ENCODE results near the gene TBC1D4.

TBC1D4 gene

DNA sequence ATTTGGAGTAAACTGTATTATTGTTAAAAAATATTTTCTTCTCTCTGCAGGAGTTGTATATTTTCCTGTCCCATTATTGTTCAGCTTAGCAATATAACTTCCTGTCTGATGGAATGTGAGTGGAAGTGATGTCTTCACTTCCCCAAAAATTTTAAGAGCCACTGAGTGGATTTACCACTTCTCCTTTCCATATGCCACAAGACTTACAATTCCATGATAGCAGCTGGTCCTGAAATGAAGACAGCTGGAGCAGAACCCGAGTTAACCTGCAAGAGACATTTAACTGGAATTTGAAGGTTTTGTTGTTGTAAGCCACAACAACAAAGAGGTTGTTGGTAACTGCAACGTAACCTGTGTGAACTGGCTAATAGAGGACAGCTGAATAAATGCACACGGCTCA, 23.4 kb upstream of the TBC1D4 start:
- H3K4me1 Mint-ChIP-seq (ENCODE audit: low read depth): no peaks in the 10 kb centered on the region
- H3K27me3 Mint-ChIP-seq: no peaks in the 10 kb centered on the region
- H3K4me3 Mint-ChIP-seq: no peak overlapping the region
- H3K36me3 Mint-ChIP-seq (ENCODE audit: low read depth): no peaks in the 10 kb centered on the region
- H3K27ac Mint-ChIP-seq: no peak overlapping the region
- H3K9me3 Mint-ChIP-seq: no peaks in the 10 kb centered on the region
- no peak for DNase-seq

DNA sequence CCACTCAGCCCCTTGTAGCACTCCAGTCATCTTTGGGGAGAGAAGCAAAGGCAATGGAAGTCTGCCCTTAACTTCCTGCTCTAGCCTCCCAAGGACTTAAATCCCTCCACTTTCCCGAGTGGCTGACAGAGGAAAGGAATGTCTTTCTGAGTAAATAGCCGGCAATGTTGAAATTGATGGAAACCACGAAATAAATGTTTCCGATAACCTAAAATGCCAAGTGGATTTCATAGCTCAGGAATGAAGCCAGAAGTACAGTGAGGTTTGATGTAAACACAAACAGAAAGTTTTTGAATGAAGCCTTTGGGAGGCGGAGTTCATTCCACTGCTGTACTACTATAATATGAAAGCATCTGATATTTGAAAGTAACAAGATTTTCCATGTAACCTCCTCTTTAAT, 14.0 kb upstream of the TBC1D4 start:
- Mint-ChIP-seq H3K36me3 (ENCODE audit: low read depth) (no peaks in the 10 kb centered on the region), H3K27ac (no peak overlapping the region), H3K4me1 (ENCODE audit: low read depth) (peaks cover 7% of the 10 kb centered on the region), H3K4me3 (no peak overlapping the region), H3K27me3 (peaks cover 10% of the 10 kb centered on the region), H3K9me3 (no peaks in the 10 kb centered on the region)
- no peak for DNase-seq

DNA sequence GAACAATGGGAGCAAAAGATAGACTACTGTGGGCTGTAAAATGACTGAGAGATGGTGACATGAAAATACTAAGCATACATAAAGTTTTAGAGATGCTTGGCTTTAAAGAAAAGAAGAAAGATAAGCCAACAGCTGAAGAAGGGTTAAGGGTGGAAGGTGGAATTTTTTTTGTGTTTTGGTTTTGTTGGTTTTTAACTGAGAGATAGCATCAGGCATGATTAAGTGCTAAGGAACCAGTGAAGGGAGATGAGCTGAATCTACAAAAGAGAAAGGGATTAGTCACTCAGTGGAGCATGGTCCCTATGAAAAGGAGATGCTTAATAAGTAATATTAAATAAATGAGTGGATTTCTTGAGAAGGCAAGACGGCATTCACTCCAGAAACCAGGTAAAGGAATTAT, 12.5 kb upstream of the TBC1D4 start:
- Mint-ChIP-seq H3K9me3 (no peaks in the 10 kb centered on the region), H3K27ac (no peak overlapping the region), H3K4me3 (no peak overlapping the region), H3K36me3 (ENCODE audit: low read depth) (no peaks in the 10 kb centered on the region), H3K27me3 (peaks cover 12% of the 10 kb centered on the region), H3K4me1 (ENCODE audit: low read depth) (peaks cover 13% of the 10 kb centered on the region)
- no peak for DNase-seq

DNA sequence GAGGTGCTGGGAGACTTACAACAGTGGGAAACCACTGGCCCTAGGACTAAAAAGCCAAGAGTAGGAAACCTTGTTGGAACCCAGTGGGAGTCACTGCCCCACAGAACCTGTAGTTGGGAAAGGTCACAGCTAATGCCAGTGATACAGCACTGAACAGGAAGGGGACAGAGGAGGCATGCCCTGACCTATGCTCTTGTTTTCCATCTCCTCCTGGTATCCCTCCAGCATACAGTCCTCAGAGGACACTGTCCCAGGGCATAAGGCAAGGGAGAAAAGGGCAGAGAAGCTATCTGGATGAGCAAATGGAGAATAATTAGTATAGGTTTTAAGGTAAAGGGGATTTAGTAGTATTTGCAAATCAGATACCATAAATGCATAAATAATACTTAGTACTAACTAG, 11.2 kb upstream of the TBC1D4 start:
- no peak overlapping the region for H3K4me3 Mint-ChIP-seq
- H3K36me3 Mint-ChIP-seq (ENCODE audit: low read depth): no peaks in the 10 kb centered on the region
- no peak overlapping the region for H3K27ac Mint-ChIP-seq
- no peaks in the 10 kb centered on the region for H3K9me3 Mint-ChIP-seq
- no peak for DNase-seq
- peaks cover 12% of the 10 kb centered on the region for H3K27me3 Mint-ChIP-seq
- H3K4me1 Mint-ChIP-seq (ENCODE audit: low read depth): peaks cover 16% of the 10 kb centered on the region

DNA sequence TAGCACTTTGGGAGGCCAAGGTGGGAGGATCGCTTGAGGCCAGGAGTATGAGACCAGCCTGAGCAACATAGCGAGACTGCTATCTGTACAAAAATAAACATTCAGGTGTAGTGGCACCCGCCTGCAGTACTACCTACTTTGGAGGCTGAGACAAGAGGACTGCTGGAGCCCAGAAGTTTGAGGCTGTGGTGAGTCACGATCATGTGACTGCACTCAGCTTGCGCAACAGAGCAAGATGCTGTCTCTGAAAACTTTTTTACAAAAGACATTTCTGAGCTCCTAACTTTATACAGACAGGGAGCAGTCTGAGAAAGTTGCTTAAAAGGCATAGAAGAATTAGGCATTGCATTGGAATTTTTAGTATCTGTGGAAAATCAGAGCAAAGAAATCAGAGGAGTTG, 10.4 kb upstream of the TBC1D4 start:
- Mint-ChIP-seq H3K4me3 (no peak overlapping the region), H3K36me3 (ENCODE audit: low read depth) (no peaks in the 10 kb centered on the region), H3K4me1 (ENCODE audit: low read depth) (peaks cover 18% of the 10 kb centered on the region), H3K27me3 (peaks cover 12% of the 10 kb centered on the region), H3K27ac (no peak overlapping the region), H3K9me3 (no peaks in the 10 kb centered on the region)
- no peak for DNase-seq

DNA sequence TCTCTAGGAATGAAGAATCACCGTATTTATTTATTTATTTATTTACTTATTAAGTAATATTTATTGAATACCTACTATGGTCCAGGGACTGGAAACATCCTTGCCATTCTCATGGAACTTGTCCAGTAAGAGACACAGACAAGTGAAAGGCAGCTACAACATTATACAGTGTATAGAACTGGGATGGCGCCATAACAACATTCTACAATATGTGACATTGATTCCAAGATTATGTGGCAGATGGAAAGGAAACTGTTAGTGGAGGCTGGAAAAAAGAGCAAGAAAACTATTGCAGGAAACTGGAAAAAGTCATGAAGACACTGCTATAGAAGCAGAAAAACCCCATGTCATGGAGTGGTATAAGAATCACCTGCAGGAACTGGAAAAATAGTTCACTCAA, 9.4 kb upstream of the TBC1D4 start:
- H3K36me3 Mint-ChIP-seq (ENCODE audit: low read depth): no peaks in the 10 kb centered on the region
- no peak overlapping the region for H3K27ac Mint-ChIP-seq
- peaks cover 11% of the 10 kb centered on the region for H3K27me3 Mint-ChIP-seq
- peaks cover 28% of the 10 kb centered on the region for H3K4me1 Mint-ChIP-seq (ENCODE audit: low read depth)
- no peak for DNase-seq
- H3K4me3 Mint-ChIP-seq: no peak overlapping the region
- H3K9me3 Mint-ChIP-seq: no peaks in the 10 kb centered on the region

DNA sequence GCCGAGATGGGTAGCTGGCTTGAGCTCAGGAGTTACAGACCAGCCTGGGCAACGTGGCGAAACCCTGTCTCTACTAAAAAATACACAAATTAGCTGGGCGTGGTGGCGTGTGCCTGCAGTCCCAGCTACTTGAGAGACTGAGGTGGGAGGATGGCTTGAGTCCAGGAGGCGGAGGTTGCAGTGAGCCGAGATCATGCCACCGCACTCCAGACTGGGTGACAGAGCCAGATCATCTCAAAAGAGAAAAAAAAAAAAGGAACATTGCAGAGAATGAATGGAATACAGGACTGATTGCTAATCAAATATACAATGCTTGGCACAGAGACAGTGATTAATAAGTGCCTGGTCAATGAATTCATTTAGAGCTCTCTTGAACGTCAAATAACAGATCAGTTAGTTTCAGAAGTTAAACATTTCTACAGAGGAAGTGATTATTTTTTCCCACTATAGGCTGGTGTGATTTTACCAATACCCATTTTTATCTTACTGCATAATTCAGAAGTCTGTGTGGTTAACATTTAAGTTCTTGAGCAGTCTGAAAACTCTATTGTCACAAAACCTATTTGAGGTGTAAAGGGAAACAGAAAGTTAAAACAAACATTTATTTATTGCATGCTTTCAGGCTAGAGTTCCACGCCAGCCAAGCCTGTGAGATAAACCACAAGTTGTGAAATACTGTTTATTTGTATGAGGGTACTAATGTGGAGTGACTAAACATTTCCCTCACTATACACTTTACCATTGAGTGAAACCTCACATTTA, 7.7 kb upstream of the TBC1D4 start:
- no peak for DNase-seq
- H3K4me1 Mint-ChIP-seq (ENCODE audit: low read depth): peaks cover 44% of the 10 kb centered on the region
- H3K27ac Mint-ChIP-seq: peak overlapping the region; percentile 71
- no peaks in the 10 kb centered on the region for H3K9me3 Mint-ChIP-seq
- peaks cover 24% of the 10 kb centered on the region for H3K27me3 Mint-ChIP-seq
- no peaks in the 10 kb centered on the region for H3K36me3 Mint-ChIP-seq (ENCODE audit: low read depth)
- H3K4me3 Mint-ChIP-seq: no peak overlapping the region

DNA sequence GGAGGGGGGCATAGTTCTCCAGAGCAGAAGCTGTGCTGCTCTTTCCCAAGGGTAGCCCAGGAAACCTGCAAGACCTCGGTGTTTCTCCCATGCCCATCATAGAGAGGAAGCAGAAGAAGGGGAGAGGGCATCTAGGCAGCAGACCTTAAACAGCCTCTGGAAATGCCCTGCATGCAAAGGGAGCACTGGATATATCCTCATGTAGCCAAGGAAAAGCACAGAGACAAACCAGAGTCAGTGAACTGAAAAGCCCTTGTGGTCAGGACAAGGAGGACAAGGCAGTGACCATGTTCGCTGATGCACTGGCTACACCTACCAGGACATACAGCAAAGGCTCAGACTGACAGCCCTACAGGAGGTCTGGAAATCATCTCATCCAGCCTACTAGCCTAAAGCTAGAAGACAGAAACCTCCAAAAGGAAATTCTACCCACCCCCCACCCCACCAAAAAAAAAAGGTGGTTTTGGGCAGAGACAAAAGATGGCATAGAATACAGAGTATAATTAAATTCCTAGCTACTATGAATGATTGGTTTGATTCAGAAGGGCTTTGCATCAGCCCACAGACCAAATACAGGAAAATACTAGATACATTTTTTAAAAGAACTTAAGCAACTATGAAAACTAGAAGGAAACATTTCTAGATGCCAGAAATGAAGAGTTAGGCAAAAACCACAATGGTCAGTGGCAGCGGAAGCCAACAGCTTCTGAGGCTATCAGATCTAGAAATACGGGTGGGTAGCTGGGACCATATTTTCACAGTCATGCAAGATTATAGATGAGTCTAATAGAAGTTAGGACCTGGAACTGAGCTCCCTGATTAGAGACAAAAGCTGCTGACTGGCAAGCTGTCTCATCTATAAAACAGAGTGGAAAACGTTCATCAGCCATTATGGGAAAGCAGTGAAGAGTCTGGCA, 4.4 kb upstream of the TBC1D4 start:
- H3K27me3 Mint-ChIP-seq: peaks cover 41% of the 10 kb centered on the region
- H3K9me3 Mint-ChIP-seq: no peaks in the 10 kb centered on the region
- peaks cover 4% of the 10 kb centered on the region for H3K36me3 Mint-ChIP-seq (ENCODE audit: low read depth)
- peak overlapping the region; percentile 63 for H3K27ac Mint-ChIP-seq
- H3K4me1 Mint-ChIP-seq (ENCODE audit: low read depth): peaks cover 49% of the 10 kb centered on the region
- DNase-seq: no peak
- H3K4me3 Mint-ChIP-seq: no peak overlapping the region

DNA sequence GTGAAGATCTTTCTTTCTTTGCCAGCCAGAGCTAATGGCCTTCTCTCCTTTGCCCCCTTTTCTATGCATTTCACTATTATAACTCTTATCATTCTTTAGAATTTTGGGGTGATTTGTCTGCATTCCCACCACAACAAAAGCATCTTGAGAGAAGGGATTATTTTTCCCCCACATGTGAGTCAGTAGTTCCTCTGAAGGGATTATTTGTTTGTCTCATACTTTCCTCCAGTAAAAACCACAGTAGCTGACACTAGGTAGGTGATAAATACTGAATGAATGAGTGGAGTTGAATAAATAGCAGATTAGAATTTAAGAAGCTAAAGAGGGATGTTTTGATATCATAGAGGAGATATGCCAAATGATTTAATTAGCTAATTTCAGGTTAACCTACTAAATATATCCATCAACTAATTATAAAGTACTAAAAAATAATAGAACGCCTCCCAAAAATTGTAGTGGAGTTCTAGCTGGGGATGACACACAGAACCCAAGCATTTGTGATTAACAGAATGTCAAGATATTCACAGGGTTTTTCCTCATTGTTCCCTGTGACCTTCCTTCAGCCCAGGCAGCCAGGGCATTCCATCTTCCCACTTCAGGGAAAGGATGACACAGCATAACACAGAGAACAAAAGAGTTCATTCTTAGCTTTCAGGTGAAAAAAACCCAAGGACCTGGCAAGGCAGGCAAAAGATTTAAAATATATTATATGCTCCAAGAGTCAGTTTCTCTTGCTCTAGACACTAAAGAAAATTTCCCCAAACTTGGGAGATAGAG, 3.5 kb upstream of the TBC1D4 start:
- Mint-ChIP-seq H3K9me3 (no peaks in the 10 kb centered on the region), H3K36me3 (ENCODE audit: low read depth) (peaks cover 9% of the 10 kb centered on the region), H3K4me3 (no peak overlapping the region), H3K4me1 (ENCODE audit: low read depth) (peaks cover 52% of the 10 kb centered on the region), H3K27ac (peak overlapping the region; percentile 63), H3K27me3 (peaks cover 47% of the 10 kb centered on the region)
- no peak for DNase-seq

DNA sequence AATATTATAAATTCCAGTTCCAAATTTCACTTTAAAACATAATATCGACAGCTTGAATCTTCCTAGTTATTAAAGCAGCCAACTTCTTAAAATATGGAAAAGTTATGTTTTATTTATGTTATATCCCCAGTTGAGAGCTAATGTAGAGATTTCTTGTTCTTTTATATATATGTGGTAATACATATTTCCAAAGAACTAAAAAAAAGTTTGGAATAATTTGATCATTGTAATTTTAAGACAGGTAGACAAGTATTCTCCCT, 781 bp upstream of the TBC1D4 start:
- H3K4me3 Mint-ChIP-seq: peak overlapping the region; percentile 86
- H3K27me3 Mint-ChIP-seq: peaks cover 74% of the 10 kb centered on the region
- no peak overlapping the region for H3K27ac Mint-ChIP-seq
- H3K9me3 Mint-ChIP-seq: no peaks in the 10 kb centered on the region
- peaks cover 9% of the 10 kb centered on the region for H3K36me3 Mint-ChIP-seq (ENCODE audit: low read depth)
- no peak for DNase-seq
- peaks cover 44% of the 10 kb centered on the region for H3K4me1 Mint-ChIP-seq (ENCODE audit: low read depth)

DNA sequence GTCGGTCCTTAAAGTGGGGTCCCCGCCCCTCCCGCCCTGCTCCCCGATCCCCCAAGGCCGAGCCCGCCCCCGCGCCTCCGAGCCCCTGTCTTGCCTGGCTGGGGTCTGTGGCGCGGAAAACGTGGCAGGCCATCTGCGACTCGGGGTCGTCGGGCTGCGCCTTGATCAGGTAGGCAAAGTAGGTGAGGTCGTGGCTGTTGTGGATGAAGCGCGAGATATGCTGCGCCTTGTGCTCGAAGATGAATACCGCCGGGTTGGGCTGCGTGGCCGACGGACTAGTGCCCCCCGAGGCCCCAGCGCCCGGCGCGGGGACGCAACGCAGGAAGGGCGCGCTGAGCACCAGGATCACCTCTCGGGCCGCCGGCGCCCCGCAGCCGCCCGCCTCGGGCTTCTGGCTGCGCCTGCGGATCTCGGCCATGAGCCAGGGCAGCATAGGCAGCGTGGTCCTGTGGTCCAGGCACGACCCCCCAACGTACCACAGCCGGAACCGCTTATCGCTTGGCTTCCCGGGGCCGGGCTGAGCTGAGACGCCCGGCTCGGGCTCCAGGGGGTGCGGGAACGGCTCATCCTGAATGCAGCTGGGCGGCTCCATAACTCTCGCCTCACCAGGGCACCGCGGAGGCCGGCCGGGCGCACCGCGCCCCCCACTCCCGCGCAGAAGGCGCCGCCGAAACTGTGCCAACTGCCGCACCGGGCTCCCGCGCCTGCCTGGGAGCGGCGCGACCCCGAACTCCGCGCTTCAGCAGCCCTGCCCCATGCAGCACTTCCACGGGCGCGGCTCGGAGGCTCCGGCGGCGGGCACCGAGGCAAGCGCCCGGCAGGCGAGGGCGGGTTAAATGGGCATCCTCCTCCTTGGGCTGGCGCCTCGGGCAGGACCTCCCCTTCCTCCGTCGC, 546 bp downstream of the TBC1D4 start:
- Mint-ChIP-seq H3K4me1 (ENCODE audit: low read depth) (peaks cover 33% of the 10 kb centered on the region), H3K27ac (no peak overlapping the region), H3K4me3 (peak overlapping the region; percentile 86), H3K27me3 (peaks cover 80% of the 10 kb centered on the region), H3K9me3 (no peaks in the 10 kb centered on the region), H3K36me3 (ENCODE audit: low read depth) (peaks cover 9% of the 10 kb centered on the region)
- DNase-seq: peak; percentile 69

DNA sequence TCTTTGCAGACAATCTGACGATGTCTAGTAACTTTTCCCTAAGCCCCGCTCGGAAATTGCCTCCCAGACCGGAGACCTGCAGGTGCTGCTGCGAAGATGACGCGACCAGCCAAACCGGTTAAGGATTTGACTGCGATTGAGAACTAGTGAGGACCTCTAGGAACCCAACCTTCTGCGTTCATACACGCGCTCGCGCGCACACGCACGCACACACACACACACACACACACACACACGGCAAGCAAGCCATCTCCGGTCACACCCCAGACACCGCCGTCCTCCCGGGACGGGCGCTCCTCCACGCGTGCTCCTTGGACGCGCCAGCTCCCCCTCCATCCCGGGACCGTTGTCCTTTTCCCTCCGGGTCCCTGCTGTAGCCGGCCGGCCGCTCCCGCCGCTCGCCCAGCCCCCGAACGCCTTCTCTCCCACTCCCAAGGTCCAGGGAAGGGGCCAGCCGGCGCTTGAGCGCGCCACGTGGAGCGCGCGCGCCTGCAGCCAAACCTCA, 1.2 kb downstream of the TBC1D4 start:
- Mint-ChIP-seq H3K27ac (peak overlapping the region; percentile 72), H3K4me3 (peak overlapping the region; percentile 86)
- DNase-seq: peak; percentile 55

DNA sequence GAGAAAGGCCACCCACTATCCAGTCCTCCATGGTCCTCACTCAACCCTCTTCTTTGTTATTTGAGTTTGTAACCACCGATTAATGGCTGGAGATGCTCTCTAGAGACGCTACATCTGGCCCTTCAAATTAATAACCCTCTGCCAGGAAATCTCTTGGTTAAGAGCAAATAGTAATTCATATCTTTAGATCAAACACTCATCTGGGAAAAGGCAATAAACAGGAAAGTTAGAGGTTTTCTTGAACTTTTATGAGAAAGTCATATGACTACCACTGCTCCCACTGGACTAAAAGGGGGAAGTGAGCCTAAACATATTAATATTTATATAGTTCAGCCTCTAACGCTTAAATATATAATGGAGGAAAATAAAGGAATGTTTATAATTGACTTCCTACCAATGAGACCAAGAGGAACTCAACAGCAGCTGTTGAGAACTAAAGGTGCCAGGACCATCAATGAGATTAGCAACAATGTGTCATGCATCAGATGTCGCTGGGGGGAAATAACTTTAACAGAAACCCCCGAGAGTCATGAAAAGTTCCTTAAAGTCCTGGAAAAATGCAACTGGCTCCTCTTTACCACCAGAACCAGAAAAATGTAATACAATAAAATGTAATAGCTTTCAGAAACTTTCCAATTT, 2.7 kb downstream of the TBC1D4 start:
- DNase-seq: no peak
- Mint-ChIP-seq H3K4me3 (no peak overlapping the region), H3K9me3 (no peaks in the 10 kb centered on the region), H3K27me3 (peaks cover 70% of the 10 kb centered on the region), H3K36me3 (ENCODE audit: low read depth) (peaks cover 9% of the 10 kb centered on the region), H3K4me1 (ENCODE audit: low read depth) (peaks cover 17% of the 10 kb centered on the region), H3K27ac (no peak overlapping the region)

More for the DNA sequence above, 1.2 kb downstream of the TBC1D4 start:
- Mint-ChIP-seq H3K9me3 (no peaks in the 10 kb centered on the region), H3K4me1 (ENCODE audit: low read depth) (peaks cover 26% of the 10 kb centered on the region), H3K27me3 (peaks cover 77% of the 10 kb centered on the region), H3K36me3 (ENCODE audit: low read depth) (peaks cover 9% of the 10 kb centered on the region)
